HepG2 (cell line): ENCODE measurements around the gene IQGAP2. TPM values are rescaled to one million over a fixed set of nuclear protein-coding genes. Genes with fewer than 3 reads are reported as not detected.

Source experiments
- ATAC-seq: fragments of 200-7000 bp; cut with Tn5 transposase; 3 replicates; pipeline ENCODE4 v1.9.1; 2020; ENCODE audit warnings: mild to moderate bottlenecking, moderate library complexity
- BruUV-seq: library from RNA; stranded (reverse); fragments of 400-500 nt; replicated peaks from 2 replicates; lab custom pipeline; 2021; lab: Mats Ljungman, UMichigan
- CTCF ChIA-PET: fragments of 300-600 bp; formaldehyde crosslinking; extraction: SDS; loops from one replicate; lab custom pipeline; 2021; ENCODE audit warnings: low total read pairs, inconsistent platforms, low intra/inter-chr PET ratio; lab: Yijun Ruan, JAX
- POLR2A ChIA-PET: fragments of 350-600 bp; sonication (Branson Sonifier 250); formaldehyde crosslinking; loops from one replicate; lab custom pipeline; 2020; ENCODE audit warnings: antibody characterized with exemption, inconsistent platforms; lab: Yijun Ruan, JAX
- DNase-seq: peaks from one replicate; pipeline ENCODE4 v3.0.0-alpha.2; 2015; ENCODE audit warnings: low spot score
- FAIRE-seq: peaks from 3 replicates; lab custom pipeline; 2011; peaks lifted over from hg19 to GRCh38; lab: Jason Lieb, UNC
- H2AFZ ChIP-seq: one replicate; pipeline ENCODE4 v1.6.1; 2011; ENCODE audit warnings: low read length, inconsistent platforms
- H3K27ac ChIP-seq: fragments of 300-600 bp; 3 replicates; pipeline ENCODE4 v1.8.0; 2011; ENCODE audit warnings: mixed run types, mild to moderate bottlenecking, mixed read lengths, low read length, inconsistent platforms; ENCODE audit not compliant: insufficient read depth; ENCODE audit errors: extremely low read length
- H3K27me3 ChIP-seq, 2 experiments: fragments of 200-600 bp in 1 of 2; 2 replicates in 1 of 2; 3 replicates in 1 of 2; pipeline versions ENCODE4 v1.6.0 to v1.8.0; 2011; ENCODE audit warnings: low read length in 2 of 2, mild to moderate bottlenecking in 2 of 2, moderate library complexity in 2 of 2, inconsistent platforms in 1 of 2; ENCODE audit not compliant: insufficient read depth in 2 of 2, control insufficient read depth in 1 of 2
- H3K36me3 ChIP-seq, 2 experiments: fragments of 200-600 bp in 1 of 2; replicated peaks in 1 of 2; 2 replicates in 1 of 2; 3 replicates in 1 of 2; pipeline versions ENCODE4 v1.5.1 to v1.8.0; 2011; ENCODE audit warnings: low read length in 2 of 2, inconsistent platforms in 1 of 2; ENCODE audit not compliant: insufficient read depth in 2 of 2, control insufficient read depth in 1 of 2
- H3K4me1 ChIP-seq: 2 replicates; pipeline ENCODE4 v1.5.1; 2012; ENCODE audit warnings: low read length, inconsistent platforms; ENCODE audit not compliant: insufficient read depth
- H3K4me2 ChIP-seq: 2 replicates; pipeline ENCODE4 v1.6.0; 2011; ENCODE audit warnings: low read depth, low read length, inconsistent platforms
- H3K4me3 ChIP-seq, 3 experiments: fragments of 200-600 bp in 1 of 3; sonication (generic), shearing (Covaris generic) in 1 of 3; replicated peaks in 1 of 3; 2 replicates each; pipeline ENCODE4 v1.5.1; 2011 to 2016; ENCODE audit warnings: low read length in 3 of 3, inconsistent platforms in 2 of 3, low read depth in 2 of 3, mild to moderate bottlenecking in 2 of 3, control low read depth in 1 of 3, mixed read lengths in 1 of 3; ENCODE audit not compliant: insufficient read depth in 1 of 3
- H3K79me2 ChIP-seq: one replicate; pipeline ENCODE4 v1.6.1; 2011; ENCODE audit warnings: low read length, inconsistent platforms; ENCODE audit not compliant: insufficient read depth
- H3K9ac ChIP-seq: 2 replicates; pipeline ENCODE4 v1.6.0; 2011; ENCODE audit warnings: mild to moderate bottlenecking, low read depth, low read length, inconsistent platforms; ENCODE audit not compliant: insufficient read depth
- H3K9me3 ChIP-seq: 2 replicates; pipeline ENCODE4 v1.5.1; 2012; ENCODE audit warnings: mild to moderate bottlenecking, low read length
- H4K20me1 ChIP-seq: 2 replicates; pipeline ENCODE4 v1.6.0; 2011; ENCODE audit warnings: inconsistent platforms, mild to moderate bottlenecking, low read length, moderate library complexity; ENCODE audit not compliant: insufficient read depth
- EHMT2 ChIP-seq: fragments of 200-600 bp; sonication (generic); IDR thresholded peaks from 2 replicates; pipeline ENCODE4 v1.7.0; 2017; ENCODE audit warnings: antibody characterized with exemption, low read depth, low read length, borderline replicate concordance
- HDAC2 ChIP-seq: sonication (generic); formaldehyde crosslinking; IDR thresholded peaks from 2 replicates; pipeline ENCODE4 v1.4.0; 2020; ENCODE audit warnings: missing genetic modification reagents
- HDAC6 ChIP-seq: fragments of 200-600 bp; sonication (generic); IDR thresholded peaks from 2 replicates; pipeline ENCODE4 v1.7.0; 2017; ENCODE audit warnings: mild to moderate bottlenecking, antibody characterized with exemption, low read length, low read depth
- SMAD1 ChIP-seq: sonication (generic); formaldehyde crosslinking; IDR thresholded peaks from 2 replicates; pipeline ENCODE4 v1.4.0; 2020; ENCODE audit warnings: missing genetic modification reagents, low read depth, mild to moderate bottlenecking, borderline replicate concordance
- ZNF17 ChIP-seq: sonication (generic); formaldehyde crosslinking; IDR thresholded peaks from 2 replicates; pipeline ENCODE4 v1.5.0; 2020; ENCODE audit warnings: mild to moderate bottlenecking, missing genetic modification reagents
- ZNF335 ChIP-seq: sonication (generic); formaldehyde crosslinking; IDR thresholded peaks from 2 replicates; pipeline ENCODE4 v1.4.0; 2020; ENCODE audit warnings: missing genetic modification reagents
- ZNF382 ChIP-seq: sonication (generic); formaldehyde crosslinking; IDR thresholded peaks from 2 replicates; pipeline ENCODE4 v1.5.0; 2020; ENCODE audit warnings: missing genetic modification reagents, mild to moderate bottlenecking, borderline replicate concordance
- WGBS: methylation state at CpG from one replicate; pipeline ENCODE4 v1.1.6; 2017; ENCODE audit warnings: low lambda C conversion rate; 5-methylcytosine and 5-hydroxymethylcytosine counted together
- in situ Hi-C: cut with HindIII; loops from 2 replicates; pipeline ENCODE4 v1.10.0; 2017; ENCODE audit warnings: low pct_unique_long_range_greater_than_20kb; ENCODE audit not compliant: extremely low pct_ligation_motif_present
- intact Hi-C: fragments of 100-400 bp; cut with micrococcal nuclease; formaldehyde crosslinking; loops from one replicate; pipeline ENCODE4 v1.10.0; 2022; ENCODE audit not compliant: unreplicated experiment
- polyA plus RNA-seq, 8 experiments: library from polyadenylated mRNA; depleted of rRNA in 3 of 8; stranded (reverse) in 7 of 8; unstranded in 1 of 8; fragments of >200 nt; fragmentation: Illumina TruSeq in 4 of 8; extraction: Trizol in 4 of 8; gene quantifications; 2 replicates each; pipeline versions ENCODE4 v1.2.1 to v1.2.3, GENCODE V29; 2011 to 2016; ENCODE audit warnings: low read depth in 4 of 8, missing spikeins in 1 of 8, mixed read lengths in 1 of 8; ENCODE audit not compliant: insufficient read depth in 1 of 8
- total RNA-seq, 5 experiments: library from RNA; depleted of rRNA; stranded (reverse); fragments of >200 nt; fragmentation: Illumina TruSeq; extraction: Trizol; gene quantifications; 2 replicates each; pipeline ENCODE4 v1.2.3, GENCODE V29; 2016; ENCODE audit warnings: low read depth in 1 of 5
- TF ChIP-seq, protein P1 (sequence below): sonication (generic); formaldehyde crosslinking; IDR thresholded peaks from 2 replicates; pipeline ENCODE4 v1.9.0; 2022; ENCODE audit warnings: missing genetic modification reagents, mild to moderate bottlenecking, borderline replicate concordance
- TF ChIP-seq, protein P2 (sequence below): sonication (generic); formaldehyde crosslinking; IDR thresholded peaks from 2 replicates; pipeline ENCODE4 v1.5.1; 2020; ENCODE audit warnings: missing genetic modification reagents, mild to moderate bottlenecking, borderline replicate concordance

IQGAP2 gene
- total and polyA plus RNA-seq, 2 of the 13 experiments (the other 11 are each of a cell fraction or from before 2014, with no cell fraction given) = 35.2 to 83.3 TPM

DNA sequence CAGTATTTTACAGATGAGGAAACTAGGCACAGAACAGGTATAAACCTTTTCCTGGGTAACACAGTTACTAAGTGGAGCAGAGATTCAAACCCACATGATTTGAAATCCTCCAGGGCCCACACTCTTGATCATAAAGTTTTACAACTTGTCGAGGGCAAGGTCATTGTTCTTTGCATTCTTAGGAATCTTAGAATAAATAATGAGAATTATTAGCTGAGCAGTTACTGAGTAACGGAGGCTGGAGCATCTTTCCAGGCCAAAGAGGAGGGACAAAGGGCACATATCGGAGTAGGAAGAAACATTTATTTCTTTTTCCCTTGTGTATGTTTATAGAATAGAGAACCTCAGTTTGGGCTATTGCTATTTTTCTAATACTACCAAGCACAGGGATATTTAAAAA lies 285.8 kb downstream of the IQGAP2 start (continued):
- TF ChIP-seq ZNF382 (CRISPR knock-in tag) (no peak), HDAC2 (CRISPR knock-in tag) (no peak), HDAC6 (no peak), ZNF335 (CRISPR knock-in tag) (no peak), ZNF17 (CRISPR knock-in tag) (no peak)
- TF ChIP-seq, protein P1, sequence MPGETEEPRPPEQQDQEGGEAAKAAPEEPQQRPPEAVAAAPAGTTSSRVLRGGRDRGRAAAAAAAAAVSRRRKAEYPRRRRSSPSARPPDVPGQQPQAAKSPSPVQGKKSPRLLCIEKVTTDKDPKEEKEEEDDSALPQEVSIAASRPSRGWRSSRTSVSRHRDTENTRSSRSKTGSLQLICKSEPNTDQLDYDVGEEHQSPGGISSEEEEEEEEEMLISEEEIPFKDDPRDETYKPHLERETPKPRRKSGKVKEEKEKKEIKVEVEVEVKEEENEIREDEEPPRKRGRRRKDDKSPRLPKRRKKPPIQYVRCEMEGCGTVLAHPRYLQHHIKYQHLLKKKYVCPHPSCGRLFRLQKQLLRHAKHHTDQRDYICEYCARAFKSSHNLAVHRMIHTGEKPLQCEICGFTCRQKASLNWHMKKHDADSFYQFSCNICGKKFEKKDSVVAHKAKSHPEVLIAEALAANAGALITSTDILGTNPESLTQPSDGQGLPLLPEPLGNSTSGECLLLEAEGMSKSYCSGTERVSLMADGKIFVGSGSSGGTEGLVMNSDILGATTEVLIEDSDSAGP (CRISPR knock-in tag) = no peak
- TF ChIP-seq, all 625 proteins: peak for 0

DNA sequence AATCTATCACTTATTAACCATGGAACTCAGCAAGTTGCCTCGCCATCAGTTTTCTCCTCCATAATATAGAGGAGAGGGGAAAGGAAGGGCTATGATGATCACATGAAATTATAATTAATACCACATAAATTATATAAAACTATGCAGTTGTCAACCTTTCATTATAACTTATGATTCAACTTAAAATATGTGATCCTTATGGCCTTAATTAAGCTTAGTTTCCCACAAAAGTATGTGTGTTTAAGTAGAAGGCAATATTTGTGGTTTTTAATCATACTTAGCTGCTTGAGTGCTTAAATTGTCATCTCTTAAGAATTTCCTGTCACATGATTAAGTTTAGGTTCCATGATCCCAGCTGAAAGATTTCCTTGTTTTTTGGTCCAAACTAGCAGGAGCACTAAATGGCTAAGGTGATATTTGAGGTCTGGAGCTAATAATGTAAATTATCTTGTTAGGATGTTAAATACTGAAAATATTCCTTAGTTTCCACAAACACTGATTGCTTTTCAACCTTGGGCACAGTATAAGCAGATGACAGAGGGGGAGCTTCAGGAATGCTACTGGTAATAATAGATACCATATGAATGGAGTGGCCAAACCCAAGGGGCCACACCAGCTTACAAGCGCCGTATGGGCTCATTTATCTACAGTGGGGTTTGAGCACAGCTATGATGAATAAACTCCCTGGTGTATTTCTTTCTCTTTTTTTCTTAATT lies 286.4 kb downstream of the IQGAP2 start:
- intact Hi-C loops = no loop called here
- peaks cover 0 to 11% of the 10 kb centered on the region in 2 experiments; a peak in 4 of 5 replicates for H3K36me3 ChIP-seq
- no peaks in the 10 kb centered on the region for H3K27me3 ChIP-seq
- no peak for ATAC-seq
- BruUV-seq = no TSS peak
- no peak overlapping the region for H3K4me3 ChIP-seq
- CTCF ChIA-PET = no interaction called here
- TF ChIP-seq SMAD1 (CRISPR knock-in tag) (no peak), EHMT2 (no peak)
- TF ChIP-seq, protein P2, sequence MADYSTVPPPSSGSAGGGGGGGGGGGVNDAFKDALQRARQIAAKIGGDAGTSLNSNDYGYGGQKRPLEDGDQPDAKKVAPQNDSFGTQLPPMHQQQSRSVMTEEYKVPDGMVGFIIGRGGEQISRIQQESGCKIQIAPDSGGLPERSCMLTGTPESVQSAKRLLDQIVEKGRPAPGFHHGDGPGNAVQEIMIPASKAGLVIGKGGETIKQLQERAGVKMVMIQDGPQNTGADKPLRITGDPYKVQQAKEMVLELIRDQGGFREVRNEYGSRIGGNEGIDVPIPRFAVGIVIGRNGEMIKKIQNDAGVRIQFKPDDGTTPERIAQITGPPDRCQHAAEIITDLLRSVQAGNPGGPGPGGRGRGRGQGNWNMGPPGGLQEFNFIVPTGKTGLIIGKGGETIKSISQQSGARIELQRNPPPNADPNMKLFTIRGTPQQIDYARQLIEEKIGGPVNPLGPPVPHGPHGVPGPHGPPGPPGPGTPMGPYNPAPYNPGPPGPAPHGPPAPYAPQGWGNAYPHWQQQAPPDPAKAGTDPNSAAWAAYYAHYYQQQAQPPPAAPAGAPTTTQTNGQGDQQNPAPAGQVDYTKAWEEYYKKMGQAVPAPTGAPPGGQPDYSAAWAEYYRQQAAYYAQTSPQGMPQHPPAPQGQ (CRISPR knock-in tag) = no peak
- H3K4me2 ChIP-seq = no peak overlapping the region
- no peaks in the 10 kb centered on the region for H3K79me2 ChIP-seq
- 94% methylated on average over 3 of the region's 3 CpGs for WGBS
- H4K20me1 ChIP-seq = no peaks in the 10 kb centered on the region
- H3K9ac ChIP-seq = no peak overlapping the region
- no peak for FAIRE-seq
- POLR2A ChIA-PET = no interaction called here
- H2AFZ ChIP-seq = no peak overlapping the region
- no peaks in the 10 kb centered on the region for H3K9me3 ChIP-seq
- H3K27ac ChIP-seq = no peak overlapping the region
- no peak for DNase-seq
- in situ Hi-C loops = no loop called here
- peaks cover 29% of the 10 kb centered on the region for H3K4me1 ChIP-seq
